ENCODE measurements around the gene C7.

Gene C7

DNA sequence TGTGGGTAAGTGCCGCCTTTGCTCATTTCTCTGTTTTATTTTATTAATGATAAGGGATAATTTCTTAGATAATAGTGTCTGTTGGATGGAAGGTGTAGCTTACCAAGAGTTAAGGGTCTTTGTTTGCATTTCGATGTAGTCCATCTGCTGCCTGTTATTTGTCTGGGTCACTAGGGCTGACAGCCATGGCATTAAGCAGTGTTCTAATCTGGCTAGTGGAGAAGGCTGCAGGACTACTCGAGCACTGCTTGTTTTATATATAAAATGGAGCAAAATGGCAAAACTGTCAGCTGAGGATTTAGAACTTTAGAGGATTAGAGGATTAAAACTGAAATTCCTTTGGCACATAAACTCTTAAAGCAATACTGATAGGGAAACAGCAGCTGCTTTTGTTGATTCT is 67.5 kb downstream of the C7 start:
- H3K4me1 ChIP-seq (ENCODE audit: control insufficient read depth, insufficient read depth, low read length), result no peaks in the 10 kb centered on the region
- no peak overlapping the region for H3K4me3 ChIP-seq (ENCODE audit: low read depth, low read length)
- H3K9ac ChIP-seq (ENCODE audit: low read depth, low read length), result no peak overlapping the region
- H3K36me3 ChIP-seq (ENCODE audit: control insufficient read depth, insufficient read depth, low read length), result no peaks in the 10 kb centered on the region
- no peaks in the 10 kb centered on the region for H3K9me3 ChIP-seq (ENCODE audit: control insufficient read depth, insufficient read depth, low read length)
- H3K27me3 ChIP-seq (ENCODE audit: control insufficient read depth, insufficient read depth, low read length), result no peaks in the 10 kb centered on the region

DNA sequence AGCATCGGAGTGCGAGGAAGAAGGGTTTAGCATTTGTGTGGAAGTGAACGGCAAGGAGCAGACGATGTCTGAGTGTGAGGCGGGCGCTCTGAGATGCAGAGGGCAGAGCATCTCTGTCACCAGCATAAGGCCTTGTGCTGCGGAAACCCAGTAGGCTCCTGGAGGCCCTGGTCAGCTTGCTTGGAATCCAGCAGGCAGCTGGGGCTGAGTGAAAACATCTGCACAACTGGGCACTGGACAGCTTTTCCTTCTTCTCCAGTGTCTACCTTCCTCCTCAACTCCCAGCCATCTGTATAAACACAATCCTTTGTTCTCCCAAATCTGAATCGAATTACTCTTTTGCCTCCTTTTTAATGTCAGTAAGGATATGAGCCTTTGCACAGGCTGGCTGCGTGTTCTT is 72.1 kb downstream of the C7 start:
- no peaks in the 10 kb centered on the region for H3K9me3 ChIP-seq (ENCODE audit: control insufficient read depth, insufficient read depth, low read length)
- no peaks in the 10 kb centered on the region for H3K4me1 ChIP-seq (ENCODE audit: control insufficient read depth, insufficient read depth, low read length)
- no peak overlapping the region for H3K4me3 ChIP-seq (ENCODE audit: low read depth, low read length)
- H3K27me3 ChIP-seq (ENCODE audit: control insufficient read depth, insufficient read depth, low read length), result no peaks in the 10 kb centered on the region
- H3K9ac ChIP-seq (ENCODE audit: low read depth, low read length), result no peak overlapping the region
- H3K36me3 ChIP-seq (ENCODE audit: control insufficient read depth, insufficient read depth, low read length), result no peaks in the 10 kb centered on the region

DNA sequence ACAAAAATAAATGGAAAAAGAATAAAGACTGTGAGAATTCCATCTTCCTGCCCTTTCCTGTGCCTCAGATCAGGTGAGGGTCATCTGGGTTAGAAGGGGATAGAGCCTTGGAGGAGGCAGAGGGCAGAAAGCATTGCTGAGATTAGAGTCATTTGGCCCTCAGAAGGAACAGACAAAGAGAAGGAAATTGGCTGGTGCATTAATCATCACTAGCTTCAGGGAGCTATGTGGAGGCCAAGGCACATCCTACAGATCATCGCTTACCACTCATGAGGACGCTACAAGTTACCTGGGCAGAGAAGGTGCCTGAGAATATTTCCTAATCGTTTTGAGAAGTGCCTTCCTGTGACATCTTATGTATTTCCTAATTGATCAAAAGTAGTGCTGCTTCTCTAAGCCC is 74.5 kb downstream of the C7 start:
- no peaks in the 10 kb centered on the region for H3K36me3 ChIP-seq (ENCODE audit: control insufficient read depth, insufficient read depth, low read length)
- H3K27me3 ChIP-seq (ENCODE audit: control insufficient read depth, insufficient read depth, low read length), result no peaks in the 10 kb centered on the region
- H3K9me3 ChIP-seq (ENCODE audit: control insufficient read depth, insufficient read depth, low read length), result no peaks in the 10 kb centered on the region

DNA sequence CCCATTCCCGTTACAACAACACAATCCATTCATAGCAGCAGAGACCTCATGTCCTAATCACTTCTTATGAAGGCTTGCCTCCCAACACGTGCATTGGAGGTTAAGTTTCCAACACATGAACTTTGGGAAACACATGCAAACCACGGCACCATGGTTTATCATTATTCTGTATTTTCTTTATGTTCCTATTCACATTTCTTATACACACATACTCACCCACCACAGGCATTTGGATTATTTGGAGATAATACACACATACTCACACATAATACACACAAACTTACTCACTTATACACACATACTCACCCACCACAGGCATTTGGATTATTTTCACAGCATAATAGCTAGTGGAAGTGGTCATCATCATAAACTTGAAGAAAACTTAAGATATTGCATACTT is 75.6 kb downstream of the C7 start:
- H3K27me3 ChIP-seq (ENCODE audit: control insufficient read depth, insufficient read depth, low read length), result no peaks in the 10 kb centered on the region
- H3K36me3 ChIP-seq (ENCODE audit: control insufficient read depth, insufficient read depth, low read length), result no peaks in the 10 kb centered on the region
- H3K9me3 ChIP-seq (ENCODE audit: control insufficient read depth, insufficient read depth, low read length), result no peaks in the 10 kb centered on the region
- no peak overlapping the region for H3K9ac ChIP-seq (ENCODE audit: low read depth, low read length)
- H3K4me1 ChIP-seq (ENCODE audit: control insufficient read depth, insufficient read depth, low read length), result no peaks in the 10 kb centered on the region
- no peak overlapping the region for H3K4me3 ChIP-seq (ENCODE audit: low read depth, low read length)

More for the DNA sequence above, 74.5 kb downstream of the C7 start:
- no peak overlapping the region for H3K4me3 ChIP-seq (ENCODE audit: low read depth, low read length)
- H3K4me1 ChIP-seq (ENCODE audit: control insufficient read depth, insufficient read depth, low read length), result no peaks in the 10 kb centered on the region
- H3K9ac ChIP-seq (ENCODE audit: low read depth, low read length), result no peak overlapping the region

DNA sequence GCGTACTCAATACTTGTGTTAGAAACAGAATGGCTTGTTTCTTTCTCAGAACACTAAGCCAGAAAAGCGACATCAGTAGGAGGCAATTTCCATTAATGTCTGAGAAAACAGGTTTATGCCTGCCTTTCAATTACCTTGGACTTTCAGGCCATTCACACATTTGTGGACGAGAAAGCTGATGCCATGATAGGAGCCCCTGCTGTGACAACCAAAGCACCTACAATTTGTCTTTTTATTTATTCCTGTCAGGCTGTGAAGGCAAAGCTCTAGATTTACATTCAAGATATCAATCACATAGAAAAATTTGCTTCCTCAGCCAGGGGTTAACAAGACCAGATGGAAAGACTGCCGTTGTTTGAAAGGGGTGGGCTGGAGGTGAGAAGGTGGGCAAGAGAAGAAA is 76.2 kb downstream of the C7 start:
- Histone ChIP-seq H3K36me3 (ENCODE audit: control insufficient read depth, insufficient read depth, low read length) (no peaks in the 10 kb centered on the region), H3K9ac (ENCODE audit: low read depth, low read length) (no peak overlapping the region), H3K4me3 (ENCODE audit: low read depth, low read length) (no peak overlapping the region), H3K27me3 (ENCODE audit: control insufficient read depth, insufficient read depth, low read length) (no peaks in the 10 kb centered on the region), H3K4me1 (ENCODE audit: control insufficient read depth, insufficient read depth, low read length) (no peaks in the 10 kb centered on the region), H3K9me3 (ENCODE audit: control insufficient read depth, insufficient read depth, low read length) (no peaks in the 10 kb centered on the region)

DNA sequence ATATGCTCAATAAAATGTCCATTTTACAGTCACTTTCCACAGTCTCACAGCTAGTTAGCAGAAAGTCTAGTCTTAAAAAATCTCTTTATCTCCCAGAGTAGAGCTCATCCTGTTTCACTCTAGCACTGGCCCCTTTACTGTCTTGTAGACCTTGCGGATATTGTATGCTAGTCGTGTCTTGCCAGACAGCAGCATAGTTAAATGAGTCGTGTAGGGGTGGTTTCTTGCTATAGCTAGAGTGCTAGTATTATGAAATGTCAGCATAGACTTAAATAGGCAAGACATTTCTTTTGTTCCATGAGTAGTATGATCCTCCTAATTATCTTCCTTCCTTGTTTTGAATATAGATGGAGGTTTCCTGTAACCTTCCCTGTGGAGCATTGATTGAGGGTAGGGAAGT is 77.4 kb downstream of the C7 start:
- no peak overlapping the region for H3K4me3 ChIP-seq (ENCODE audit: low read depth, low read length)
- H3K9ac ChIP-seq (ENCODE audit: low read depth, low read length), result no peak overlapping the region
- H3K36me3 ChIP-seq (ENCODE audit: control insufficient read depth, insufficient read depth, low read length), result no peaks in the 10 kb centered on the region
- no peaks in the 10 kb centered on the region for H3K9me3 ChIP-seq (ENCODE audit: control insufficient read depth, insufficient read depth, low read length)
- no peaks in the 10 kb centered on the region for H3K4me1 ChIP-seq (ENCODE audit: control insufficient read depth, insufficient read depth, low read length)
- no peaks in the 10 kb centered on the region for H3K27me3 ChIP-seq (ENCODE audit: control insufficient read depth, insufficient read depth, low read length)

DNA sequence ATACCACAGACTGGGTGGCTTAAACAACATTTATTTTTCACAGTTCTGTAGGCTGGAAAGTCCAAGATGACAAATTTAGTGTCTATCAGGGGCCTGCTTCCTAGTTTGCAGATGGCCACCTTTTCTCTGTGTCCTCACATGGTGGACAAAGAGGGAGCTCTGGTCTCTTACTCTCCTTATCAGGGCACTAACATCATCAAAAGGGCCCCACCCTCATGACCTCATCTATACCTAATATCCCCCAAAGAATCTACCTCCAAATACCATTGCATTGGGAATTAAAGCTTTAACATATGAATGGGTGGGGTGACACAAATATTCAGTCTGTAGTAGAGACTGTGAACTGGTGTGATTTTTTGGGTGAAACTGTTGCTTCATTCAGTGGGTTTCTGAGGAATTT is 78.1 kb downstream of the C7 start:
- Histone ChIP-seq H3K9me3 (ENCODE audit: control insufficient read depth, insufficient read depth, low read length) (no peaks in the 10 kb centered on the region), H3K27me3 (ENCODE audit: control insufficient read depth, insufficient read depth, low read length) (no peaks in the 10 kb centered on the region), H3K9ac (ENCODE audit: low read depth, low read length) (no peak overlapping the region), H3K4me1 (ENCODE audit: control insufficient read depth, insufficient read depth, low read length) (no peaks in the 10 kb centered on the region), H3K36me3 (ENCODE audit: control insufficient read depth, insufficient read depth, low read length) (no peaks in the 10 kb centered on the region), H3K4me3 (ENCODE audit: low read depth, low read length) (no peak overlapping the region)

DNA sequence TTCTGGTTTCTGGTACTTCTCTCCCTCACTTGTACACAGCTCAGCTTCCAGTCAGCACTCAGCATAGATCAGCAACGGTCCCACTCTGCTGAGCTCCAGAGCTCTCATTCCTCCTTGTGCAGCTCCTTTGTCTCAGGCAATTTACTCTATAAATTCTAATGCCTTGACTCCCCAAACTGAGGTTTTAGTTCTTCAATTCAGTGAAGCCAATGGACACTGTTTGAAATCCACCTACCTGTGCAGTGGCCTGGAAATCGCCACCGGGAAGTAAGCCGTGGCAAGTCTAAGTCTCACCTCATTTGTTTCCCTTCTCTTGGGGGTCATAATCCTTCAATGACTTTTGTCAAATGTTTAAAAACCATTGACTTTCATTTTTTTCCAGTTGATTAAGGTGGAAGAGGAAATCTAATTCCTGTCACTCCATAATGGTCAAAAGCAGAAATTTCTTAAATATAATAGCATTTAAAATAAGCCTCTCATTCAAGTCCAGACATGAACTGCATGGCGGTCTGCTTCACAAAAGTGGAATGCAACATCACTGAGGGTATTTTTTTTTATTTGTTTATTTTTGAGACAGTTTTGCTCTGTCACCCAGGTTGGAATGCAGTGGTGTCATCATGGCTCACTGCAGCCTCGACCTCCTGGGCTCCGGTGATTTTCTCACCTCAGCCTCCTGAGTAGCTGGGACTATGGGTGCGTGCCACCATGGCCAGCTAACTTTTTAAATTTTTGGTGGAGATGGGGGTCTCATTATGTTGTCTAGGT is 79.6 kb downstream of the C7 start:
- H3K9me3 ChIP-seq (ENCODE audit: control insufficient read depth, insufficient read depth, low read length), result no peaks in the 10 kb centered on the region
- no peak overlapping the region for H3K9ac ChIP-seq (ENCODE audit: low read depth, low read length)
- no peaks in the 10 kb centered on the region for H3K36me3 ChIP-seq (ENCODE audit: control insufficient read depth, insufficient read depth, low read length)
- no peaks in the 10 kb centered on the region for H3K27me3 ChIP-seq (ENCODE audit: control insufficient read depth, insufficient read depth, low read length)
- no peaks in the 10 kb centered on the region for H3K4me1 ChIP-seq (ENCODE audit: control insufficient read depth, insufficient read depth, low read length)
- no peak overlapping the region for H3K4me3 ChIP-seq (ENCODE audit: low read depth, low read length)

DNA sequence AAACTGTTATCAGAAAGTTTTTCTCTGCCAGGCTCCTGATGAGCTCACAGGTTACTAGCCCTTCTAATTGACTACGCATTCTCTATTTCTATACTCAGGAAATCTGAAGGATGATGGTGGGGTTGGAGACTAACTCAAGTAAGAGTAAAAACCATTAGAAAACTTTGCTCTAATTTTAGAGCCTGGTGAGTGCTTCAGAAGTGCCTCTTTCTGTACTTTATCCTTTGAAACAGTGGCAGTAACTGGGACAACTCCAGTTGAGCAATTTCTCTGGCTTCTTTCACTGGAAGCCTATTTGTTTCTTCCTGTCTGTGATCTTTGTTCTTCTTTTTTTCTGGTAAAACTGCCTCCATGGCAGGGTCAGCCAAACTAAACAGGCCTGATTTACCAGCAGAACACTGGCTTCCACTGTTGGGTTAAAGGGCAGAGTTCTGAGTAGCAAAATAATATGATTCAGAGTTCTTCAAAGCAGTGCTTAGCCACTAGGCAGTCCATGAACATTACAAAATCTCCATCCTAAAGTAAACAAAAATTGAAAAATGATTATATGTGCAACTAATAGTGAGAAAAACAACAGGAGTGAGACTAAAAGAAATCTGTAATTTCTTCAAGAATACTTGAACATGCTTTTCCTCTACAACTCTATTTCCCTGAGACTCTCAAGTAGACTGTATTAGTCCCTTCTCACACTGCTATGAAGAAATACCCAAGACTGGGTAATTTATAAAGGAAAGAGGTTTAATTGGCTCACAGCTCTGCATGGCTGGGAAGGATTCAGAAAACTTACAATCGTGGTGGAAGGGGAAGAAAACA is 82.1 kb downstream of the C7 start:
- Histone ChIP-seq H3K9ac (ENCODE audit: low read depth, low read length) (no peak overlapping the region), H3K9me3 (ENCODE audit: control insufficient read depth, insufficient read depth, low read length) (no peaks in the 10 kb centered on the region), H3K4me1 (ENCODE audit: control insufficient read depth, insufficient read depth, low read length) (no peaks in the 10 kb centered on the region), H3K36me3 (ENCODE audit: control insufficient read depth, insufficient read depth, low read length) (no peaks in the 10 kb centered on the region), H3K27me3 (ENCODE audit: control insufficient read depth, insufficient read depth, low read length) (no peaks in the 10 kb centered on the region), H3K4me3 (ENCODE audit: low read depth, low read length) (no peak overlapping the region)

DNA sequence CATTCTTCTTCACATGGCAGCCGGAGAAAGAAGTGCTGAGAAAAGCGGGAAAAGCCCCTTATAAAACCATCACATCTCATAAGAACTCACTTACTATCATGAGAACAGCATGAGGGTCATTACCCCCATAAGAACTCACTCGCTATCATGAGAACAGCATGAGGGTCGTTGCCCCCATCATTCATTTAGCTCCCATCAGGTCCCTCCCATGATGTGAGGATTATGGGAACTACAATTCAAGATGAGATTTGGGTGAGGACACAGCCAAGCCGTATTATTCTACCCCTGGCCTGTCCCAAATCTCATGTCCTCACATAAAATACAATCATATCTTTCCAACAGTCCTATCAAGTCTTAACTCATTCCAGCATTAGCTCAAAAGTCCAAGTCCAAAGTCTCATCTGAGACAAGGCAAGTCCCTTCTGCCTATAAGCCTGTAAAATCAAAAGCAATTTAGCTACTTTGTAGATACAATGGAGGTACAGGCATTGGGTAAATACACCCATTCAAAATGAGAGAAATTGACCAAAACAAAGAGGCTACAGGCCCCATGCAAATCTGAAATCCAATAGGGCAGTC is 82.8 kb downstream of the C7 start:
- no peaks in the 10 kb centered on the region for H3K36me3 ChIP-seq (ENCODE audit: control insufficient read depth, insufficient read depth, low read length)
- H3K9ac ChIP-seq (ENCODE audit: low read depth, low read length), result no peak overlapping the region
- no peaks in the 10 kb centered on the region for H3K27me3 ChIP-seq (ENCODE audit: control insufficient read depth, insufficient read depth, low read length)
- H3K9me3 ChIP-seq (ENCODE audit: control insufficient read depth, insufficient read depth, low read length), result no peaks in the 10 kb centered on the region
- H3K4me1 ChIP-seq (ENCODE audit: control insufficient read depth, insufficient read depth, low read length), result no peaks in the 10 kb centered on the region
- no peak overlapping the region for H3K4me3 ChIP-seq (ENCODE audit: low read depth, low read length)

DNA sequence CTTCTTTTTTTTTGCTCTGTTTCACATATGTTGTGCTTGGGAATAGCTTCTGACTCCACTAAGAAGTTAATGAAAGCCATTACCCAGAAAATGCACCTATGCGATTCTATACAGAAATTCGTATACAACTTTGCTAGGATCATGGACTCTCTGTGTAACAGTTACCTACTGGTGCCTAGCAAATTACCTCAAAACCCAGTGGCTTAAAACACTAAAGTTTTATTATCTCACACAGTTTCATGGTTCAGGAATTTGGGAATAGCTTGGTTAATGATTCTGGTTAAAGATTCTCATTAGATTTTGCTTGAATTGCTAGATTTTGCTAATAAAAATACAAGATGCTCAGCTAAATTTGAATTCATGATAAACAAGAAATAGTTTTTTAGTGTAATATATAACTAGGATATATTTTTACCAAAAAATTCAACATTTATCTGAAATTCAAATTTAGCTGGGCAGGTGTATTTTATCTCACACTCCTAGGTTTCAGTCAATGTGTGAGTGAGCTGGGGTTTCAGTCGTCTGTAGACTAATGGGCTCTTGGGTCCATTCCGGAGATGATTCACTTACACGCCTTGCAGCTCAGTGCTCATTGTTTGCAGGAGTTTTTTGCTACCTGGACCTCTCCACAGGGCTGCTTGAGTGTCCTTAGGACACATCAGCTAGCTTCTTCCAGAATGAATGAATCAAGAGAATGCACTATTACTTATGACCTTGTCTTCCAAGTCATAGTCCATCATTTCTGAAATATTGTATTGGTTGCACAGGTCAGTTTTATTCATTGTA is 86.7 kb downstream of the C7 start:
- Histone ChIP-seq H3K27me3 (ENCODE audit: control insufficient read depth, insufficient read depth, low read length) (no peaks in the 10 kb centered on the region), H3K9me3 (ENCODE audit: control insufficient read depth, insufficient read depth, low read length) (no peaks in the 10 kb centered on the region), H3K36me3 (ENCODE audit: control insufficient read depth, insufficient read depth, low read length) (no peaks in the 10 kb centered on the region)

More for the DNA sequence above, 86.7 kb downstream of the C7 start:
- Histone ChIP-seq H3K4me1 (ENCODE audit: control insufficient read depth, insufficient read depth, low read length) (no peaks in the 10 kb centered on the region), H3K4me3 (ENCODE audit: low read depth, low read length) (no peak overlapping the region), H3K9ac (ENCODE audit: low read depth, low read length) (no peak overlapping the region)

All from iPS-15b (cell line).